ENCODE data around the gene MCAM. TPM values are rescaled to one million over a fixed set of nuclear protein-coding genes. Genes with fewer than 3 reads are reported as not detected.

The MCAM gene
- total RNA-seq (2014; rRNA removed; shearing (Covaris generic)) (40.4 and 61.3 TPM in 2 replicates), polyA plus RNA-seq (2016; fragmentation: Nextera tagmentation; extraction: Ambion mirVana) (8.6 and 10.5 TPM in 2 replicates)

GRCh38 chr11:119316729-119317591, at the start of gene MCAM:
Gene MCAM (minus strand): TSS chr11:119317130. CDS start chr11:119317101, 29 bp downstream.
- no peak within 1 kb of the TSS for H3K27ac ChIP-seq

GRCh38 chr11:119365071-119365591, 48.2 kb upstream of the MCAM start:
- Histone ChIP-seq H3K27ac (no peak overlapping the region), H4K20me1 (ENCODE audit: insufficient read depth) (no peaks in the 10 kb centered on the region), H3K4me2 (ENCODE audit: unreplicated experiment) (peak overlapping the region; percentile 30), H3K4me3 (no peak overlapping the region), H3K9me2 (ENCODE audit: insufficient read depth) (no peaks in the 10 kb centered on the region), H3K4me1 (ENCODE audit: insufficient read depth) (peaks cover 32% of the 10 kb centered on the region), H3K36me3 (ENCODE audit: low read depth) (no peaks in the 10 kb centered on the region), H3K9ac (no peak overlapping the region), H2AFZ (no peak overlapping the region), H3F3A (ENCODE audit: insufficient read depth) (peaks cover 26% of the 10 kb centered on the region), H3K79me2 (ENCODE audit: insufficient read depth) (no peaks in the 10 kb centered on the region), H3K27me3 (replicated peaks; ENCODE audit: insufficient read depth) (peaks cover 6% of the 10 kb centered on the region; the same call in 1 of the 2 replicates), H3K9me3 (ENCODE audit: low read depth) (no peaks in the 10 kb centered on the region)
- in situ Hi-C loops (cut with MboI) = no loop called here
- peak; percentile 76 for DNase-seq
- TF ChIP-seq EZH2 (IDR thresholded peaks at IDR 0.05; ENCODE audit: insufficient read depth, poor library complexity, severe bottlenecking) = no peak
- TF ChIP-seq EZH2phosphoT487 (IDR thresholded peaks at IDR 0.05; ENCODE audit: insufficient read depth, low read depth) = no peak
- 37 to 42% methylated on average over 6 of the region's 6 CpGs for WGBS, 2 experiments (ENCODE audit: low coverage in 1 of 2, low lambda C conversion rate in 2 of 2, missing lambda C conversion rate in 2 of 2)

More at GRCh38 chr11:119316729-119317591, at the start of gene MCAM:
- Histone ChIP-seq H3K36me3 (ENCODE audit: low read depth) (no peaks in the 10 kb centered on the region), H3K9me3 (ENCODE audit: low read depth) (no peaks in the 10 kb centered on the region), H3K4me1 (ENCODE audit: insufficient read depth) (peaks cover 41% of the 10 kb centered on the region), H3K79me2 (ENCODE audit: insufficient read depth) (no peaks in the 10 kb centered on the region), H3K9me2 (ENCODE audit: insufficient read depth) (no peaks in the 10 kb centered on the region), H3K27me3 (replicated peaks; ENCODE audit: insufficient read depth) (no peaks in the 10 kb centered on the region; the same call in 1 of the 2 replicates), H3K9ac (peak within 1 kb of the TSS; percentile 18; the same call in 1 of the 2 replicates), H3K4me2 (ENCODE audit: unreplicated experiment) (peak within 1 kb of the TSS; percentile 88), H3K4me3 (peak within 1 kb of the TSS; percentile 72), H2AFZ (peak within 1 kb of the TSS; percentile 59), H3F3A (ENCODE audit: insufficient read depth) (peaks cover 9% of the 10 kb centered on the region; the same call in 1 of the 2 replicates), H4K20me1 (ENCODE audit: insufficient read depth) (no peaks in the 10 kb centered on the region)
- 4 to 5% methylated on average over 43 to 74 of the region's 74 CpGs for WGBS, 2 experiments (ENCODE audit: low coverage in 1 of 2, low lambda C conversion rate in 2 of 2, missing lambda C conversion rate in 2 of 2)
- peak; percentile 56 for DNase-seq
- in situ Hi-C loops (cut with MboI) = no loop called here
- TF ChIP-seq EZH2 (IDR thresholded peaks at IDR 0.05; ENCODE audit: insufficient read depth, poor library complexity, severe bottlenecking) = no peak
- 0 out of 2 replicates have a peak, but pooled peaks have one; percentile 8 for TF ChIP-seq EZH2phosphoT487 (IDR thresholded peaks at IDR 0.05; ENCODE audit: insufficient read depth, low read depth)

DNA sequence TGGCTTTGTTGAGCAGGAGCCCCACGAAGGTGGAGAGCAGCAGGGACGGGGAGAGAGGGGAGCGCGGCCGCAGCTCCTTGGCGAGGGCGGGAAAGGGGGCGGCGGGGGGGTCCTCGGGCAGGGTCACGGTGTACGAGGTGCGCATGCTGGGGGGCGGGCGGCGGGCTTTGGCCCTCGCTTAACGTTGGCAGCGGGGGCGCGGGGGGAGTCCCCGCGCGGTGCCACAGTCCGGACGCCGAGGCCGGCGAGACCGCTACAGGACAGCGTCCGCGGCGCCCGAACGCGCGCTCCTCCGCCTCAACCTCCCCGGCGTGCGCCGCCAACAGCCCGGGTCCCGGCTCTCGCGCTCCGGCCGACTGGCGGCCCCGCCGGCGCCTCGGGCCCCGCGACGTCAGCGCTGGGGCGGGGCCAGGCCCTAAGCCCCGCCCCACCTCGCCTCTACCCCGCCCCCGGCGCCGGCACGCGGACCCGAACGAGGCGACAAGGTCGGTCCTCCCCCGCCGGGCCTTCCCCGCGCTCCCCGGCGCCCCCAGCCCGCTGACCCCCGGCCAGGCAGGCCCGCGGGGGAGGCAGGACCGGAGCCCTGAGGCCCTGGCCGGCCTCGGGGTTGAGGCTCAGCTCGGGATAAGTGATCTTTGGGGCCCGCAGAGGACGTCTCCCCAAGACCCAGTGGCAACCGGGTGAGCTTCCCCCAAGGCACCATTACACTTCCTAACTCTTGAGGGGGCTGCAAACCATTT, 47.1 kb upstream of the MCAM start:
- Histone ChIP-seq H3K27me3 (replicated peaks; ENCODE audit: insufficient read depth) (peaks cover 6% of the 10 kb centered on the region; the same call in 1 of the 2 replicates), H3K4me3 (peak overlapping the region; percentile 45), H3K9me3 (ENCODE audit: low read depth) (no peaks in the 10 kb centered on the region), H3K4me2 (ENCODE audit: unreplicated experiment) (peak overlapping the region; percentile 65), H3K79me2 (ENCODE audit: insufficient read depth) (no peaks in the 10 kb centered on the region), H3K9me2 (ENCODE audit: insufficient read depth) (no peaks in the 10 kb centered on the region), H3K36me3 (ENCODE audit: low read depth) (no peaks in the 10 kb centered on the region), H4K20me1 (ENCODE audit: insufficient read depth) (no peaks in the 10 kb centered on the region), H2AFZ (peak overlapping the region; percentile 64; the same call in 1 of the 2 replicates), H3K4me1 (ENCODE audit: insufficient read depth) (peaks cover 32% of the 10 kb centered on the region), H3K27ac (no peak overlapping the region), H3K9ac (no peak overlapping the region), H3F3A (ENCODE audit: insufficient read depth) (peaks cover 26% of the 10 kb centered on the region)
- TF ChIP-seq EZH2 (IDR thresholded peaks at IDR 0.05; ENCODE audit: insufficient read depth, poor library complexity, severe bottlenecking) (no peak), EZH2phosphoT487 (IDR thresholded peaks at IDR 0.05; ENCODE audit: insufficient read depth, low read depth) (no peak)
- WGBS, 2 experiments (ENCODE audit: low coverage in 1 of 2, low lambda C conversion rate in 2 of 2, missing lambda C conversion rate in 2 of 2) = 12 to 17% methylated on average over 14 to 56 of the region's 88 CpGs
- in situ Hi-C loops (cut with MboI) = no loop called here
- peak; percentile 73 for DNase-seq
